RPMI8226 (cell line): ENCODE measurements around the gene RRN3.
"Not testable (repeated sequence)": the region's sequence is repeated elsewhere in the genome, so short reads cannot be mapped to it uniquely, and the experiment has no call there.

ENCODE experiments used
- DNase-seq: peaks from one replicate; pipeline ENCODE4 v3.0.0-alpha.2; 2015

RRN3 gene

GRCh38 chr16:15093955-15094827 lies at the start of gene RRN3:
TSS of gene RRN3 (minus strand) at chr16:15094272. CDS start at chr16:15094233, 39 bp downstream.
- DNase-seq: peak; percentile 95

- DNase-seq: not testable (repeated sequence)
These were observed 49.6 kb upstream of the RRN3 start for GRCh38 chr16:15143601-15144091.

GRCh38 chr16:15142891-15143600 lies 49.0 kb upstream of the RRN3 start:
- DNase-seq: not testable (repeated sequence)

- DNase-seq: not testable (repeated sequence)
These were observed 48.2 kb upstream of the RRN3 start for GRCh38 chr16:15142107-15142890.

GRCh38 chr16:15141586-15141985 lies 47.5 kb upstream of the RRN3 start:
- no peak for DNase-seq

- not testable (repeated sequence) for DNase-seq
These were observed 46.6 kb upstream of the RRN3 start for GRCh38 chr16:15140444-15141365.

GRCh38 chr16:15137514-15137913 lies 43.4 kb upstream of the RRN3 start:
- not testable (repeated sequence) for DNase-seq

- DNase-seq: not testable (repeated sequence)
These were observed 41.6 kb upstream of the RRN3 start for GRCh38 chr16:15135483-15136360.

GRCh38 chr16:15134752-15135482 lies 40.8 kb upstream of the RRN3 start:
- DNase-seq: not testable (repeated sequence)

GRCh38 chr16:15133554-15133953 lies 39.5 kb upstream of the RRN3 start:
- DNase-seq: not testable (repeated sequence)

GRCh38 chr16:15132719-15133428 lies 38.8 kb upstream of the RRN3 start:
- not testable (repeated sequence) for DNase-seq

GRCh38 chr16:15130943-15131700 lies 37.0 kb upstream of the RRN3 start:
- DNase-seq: not testable (repeated sequence)

- not testable (repeated sequence) for DNase-seq
These were observed 36.3 kb upstream of the RRN3 start for GRCh38 chr16:15130256-15130932.

- DNase-seq: not testable (repeated sequence)
These were observed 33.8 kb upstream of the RRN3 start for GRCh38 chr16:15127641-15128425.

- DNase-seq: not testable (repeated sequence)
These were observed 6.4 kb upstream of the RRN3 start for GRCh38 chr16:15100372-15100987.

- DNase-seq: not testable (repeated sequence)
These were observed 5.4 kb upstream of the RRN3 start for GRCh38 chr16:15099366-15099909.
